ENCODE data around the gene RNF125.

DNA sequence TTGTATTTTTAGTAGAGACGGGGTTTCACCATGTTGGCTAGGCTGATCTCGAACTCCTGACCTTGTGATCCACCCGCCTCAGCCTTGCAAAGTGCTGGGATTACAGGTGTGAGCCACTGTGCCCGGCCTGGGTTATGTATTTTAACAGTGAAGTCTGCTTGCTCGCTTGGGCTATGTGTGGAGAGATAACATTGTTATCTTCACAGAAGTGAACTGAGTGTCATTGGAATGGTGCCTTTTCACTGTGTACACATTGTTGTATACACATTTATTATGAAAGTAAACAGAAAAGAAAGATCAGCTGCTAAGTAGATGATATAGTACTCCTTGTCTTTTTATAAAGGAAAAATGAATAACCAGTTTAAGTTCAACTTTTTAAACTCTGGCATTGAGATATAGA, 103.4 kb downstream of the RNF125 start:
- TF ChIP-seq, protein P1, sequence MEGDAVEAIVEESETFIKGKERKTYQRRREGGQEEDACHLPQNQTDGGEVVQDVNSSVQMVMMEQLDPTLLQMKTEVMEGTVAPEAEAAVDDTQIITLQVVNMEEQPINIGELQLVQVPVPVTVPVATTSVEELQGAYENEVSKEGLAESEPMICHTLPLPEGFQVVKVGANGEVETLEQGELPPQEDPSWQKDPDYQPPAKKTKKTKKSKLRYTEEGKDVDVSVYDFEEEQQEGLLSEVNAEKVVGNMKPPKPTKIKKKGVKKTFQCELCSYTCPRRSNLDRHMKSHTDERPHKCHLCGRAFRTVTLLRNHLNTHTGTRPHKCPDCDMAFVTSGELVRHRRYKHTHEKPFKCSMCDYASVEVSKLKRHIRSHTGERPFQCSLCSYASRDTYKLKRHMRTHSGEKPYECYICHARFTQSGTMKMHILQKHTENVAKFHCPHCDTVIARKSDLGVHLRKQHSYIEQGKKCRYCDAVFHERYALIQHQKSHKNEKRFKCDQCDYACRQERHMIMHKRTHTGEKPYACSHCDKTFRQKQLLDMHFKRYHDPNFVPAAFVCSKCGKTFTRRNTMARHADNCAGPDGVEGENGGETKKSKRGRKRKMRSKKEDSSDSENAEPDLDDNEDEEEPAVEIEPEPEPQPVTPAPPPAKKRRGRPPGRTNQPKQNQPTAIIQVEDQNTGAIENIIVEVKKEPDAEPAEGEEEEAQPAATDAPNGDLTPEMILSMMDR (IDR thresholded peaks at IDR 0.05; ENCODE audit: low read depth, low read length, missing input control), result no peak
- TF ChIP-seq, protein P2, sequence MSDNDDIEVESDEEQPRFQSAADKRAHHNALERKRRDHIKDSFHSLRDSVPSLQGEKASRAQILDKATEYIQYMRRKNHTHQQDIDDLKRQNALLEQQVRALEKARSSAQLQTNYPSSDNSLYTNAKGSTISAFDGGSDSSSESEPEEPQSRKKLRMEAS (IDR thresholded peaks at IDR 0.05), result no peak
- no peak for TF ChIP-seq RAD21 (IDR thresholded peaks at IDR 0.05)
- no peak for TF ChIP-seq GABPA (IDR thresholded peaks at IDR 0.05 in 1 of 2, conservative IDR thresholded peaks at IDR 0.05 in 1 of 2)
- no peak for TF ChIP-seq YY1 (IDR thresholded peaks at IDR 0.05)
- no peak for TF ChIP-seq EGR1 (IDR thresholded peaks at IDR 0.05; ENCODE audit: low read depth in 2 of 2)
- TF ChIP-seq, protein P3, sequence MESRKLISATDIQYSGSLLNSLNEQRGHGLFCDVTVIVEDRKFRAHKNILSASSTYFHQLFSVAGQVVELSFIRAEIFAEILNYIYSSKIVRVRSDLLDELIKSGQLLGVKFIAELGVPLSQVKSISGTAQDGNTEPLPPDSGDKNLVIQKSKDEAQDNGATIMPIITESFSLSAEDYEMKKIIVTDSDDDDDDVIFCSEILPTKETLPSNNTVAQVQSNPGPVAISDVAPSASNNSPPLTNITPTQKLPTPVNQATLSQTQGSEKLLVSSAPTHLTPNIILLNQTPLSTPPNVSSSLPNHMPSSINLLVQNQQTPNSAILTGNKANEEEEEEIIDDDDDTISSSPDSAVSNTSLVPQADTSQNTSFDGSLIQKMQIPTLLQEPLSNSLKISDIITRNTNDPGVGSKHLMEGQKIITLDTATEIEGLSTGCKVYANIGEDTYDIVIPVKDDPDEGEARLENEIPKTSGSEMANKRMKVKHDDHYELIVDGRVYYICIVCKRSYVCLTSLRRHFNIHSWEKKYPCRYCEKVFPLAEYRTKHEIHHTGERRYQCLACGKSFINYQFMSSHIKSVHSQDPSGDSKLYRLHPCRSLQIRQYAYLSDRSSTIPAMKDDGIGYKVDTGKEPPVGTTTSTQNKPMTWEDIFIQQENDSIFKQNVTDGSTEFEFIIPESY (IDR thresholded peaks at IDR 0.05), result no peak
- TF ChIP-seq HNF4G (IDR thresholded peaks at IDR 0.05), result no peak
- TF ChIP-seq, protein P4, sequence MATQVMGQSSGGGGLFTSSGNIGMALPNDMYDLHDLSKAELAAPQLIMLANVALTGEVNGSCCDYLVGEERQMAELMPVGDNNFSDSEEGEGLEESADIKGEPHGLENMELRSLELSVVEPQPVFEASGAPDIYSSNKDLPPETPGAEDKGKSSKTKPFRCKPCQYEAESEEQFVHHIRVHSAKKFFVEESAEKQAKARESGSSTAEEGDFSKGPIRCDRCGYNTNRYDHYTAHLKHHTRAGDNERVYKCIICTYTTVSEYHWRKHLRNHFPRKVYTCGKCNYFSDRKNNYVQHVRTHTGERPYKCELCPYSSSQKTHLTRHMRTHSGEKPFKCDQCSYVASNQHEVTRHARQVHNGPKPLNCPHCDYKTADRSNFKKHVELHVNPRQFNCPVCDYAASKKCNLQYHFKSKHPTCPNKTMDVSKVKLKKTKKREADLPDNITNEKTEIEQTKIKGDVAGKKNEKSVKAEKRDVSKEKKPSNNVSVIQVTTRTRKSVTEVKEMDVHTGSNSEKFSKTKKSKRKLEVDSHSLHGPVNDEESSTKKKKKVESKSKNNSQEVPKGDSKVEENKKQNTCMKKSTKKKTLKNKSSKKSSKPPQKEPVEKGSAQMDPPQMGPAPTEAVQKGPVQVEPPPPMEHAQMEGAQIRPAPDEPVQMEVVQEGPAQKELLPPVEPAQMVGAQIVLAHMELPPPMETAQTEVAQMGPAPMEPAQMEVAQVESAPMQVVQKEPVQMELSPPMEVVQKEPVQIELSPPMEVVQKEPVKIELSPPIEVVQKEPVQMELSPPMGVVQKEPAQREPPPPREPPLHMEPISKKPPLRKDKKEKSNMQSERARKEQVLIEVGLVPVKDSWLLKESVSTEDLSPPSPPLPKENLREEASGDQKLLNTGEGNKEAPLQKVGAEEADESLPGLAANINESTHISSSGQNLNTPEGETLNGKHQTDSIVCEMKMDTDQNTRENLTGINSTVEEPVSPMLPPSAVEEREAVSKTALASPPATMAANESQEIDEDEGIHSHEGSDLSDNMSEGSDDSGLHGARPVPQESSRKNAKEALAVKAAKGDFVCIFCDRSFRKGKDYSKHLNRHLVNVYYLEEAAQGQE (IDR thresholded peaks at IDR 0.05), result no peak
- no peak for TF ChIP-seq SP1 (IDR thresholded peaks at IDR 0.05)
